SU-DHL-6 (cell line): ENCODE data around the gene CFAP100.

Experiments
- CTCF ChIP-seq: fragments of 200-600 bp; sonication (generic); IDR thresholded peaks from one replicate; pipeline ENCODE4 v1.5.1; 2017; ENCODE audit warnings: antibody characterized with exemption, mild to moderate bottlenecking, low read length, moderate library complexity; ENCODE audit not compliant: insufficient read depth, poor library complexity, severe bottlenecking
- EZH2phosphoT487 ChIP-seq: fragments of 200-600 bp; sonication (generic), shearing (Covaris generic); conservative IDR thresholded peaks from 2 replicates; pipeline ENCODE4 v1.6.1; 2018; ENCODE audit warnings: mild to moderate bottlenecking, antibody characterized with exemption, low read length, moderate library complexity, mixed read lengths

- no peak for TF ChIP-seq EZH2phosphoT487
- TF ChIP-seq CTCF, result no peak
Measured at GRCh38 chr3:126452213-126452612, 57.5 kb downstream of the CFAP100 start.
